SKM-1 (cell line): ENCODE results near the gene VRK1.

Experiments used
- DNase-seq: peaks from one replicate; lab custom pipeline; 2025; ENCODE audit not compliant: unreplicated experiment; lab: John Stamatoyannopoulos, UW

Gene VRK1

GRCh38 chr14:96821501-96821900 lies 24.3 kb downstream of the VRK1 start:
- no peak for DNase-seq

- DNase-seq = no peak
Measured at GRCh38 chr14:96823652-96824051, 26.5 kb downstream of the VRK1 start.

- no peak for DNase-seq
Measured at GRCh38 chr14:96824283-96824682, 27.1 kb downstream of the VRK1 start.

- no peak for DNase-seq
Measured at GRCh38 chr14:96826818-96827217, 29.6 kb downstream of the VRK1 start.

GRCh38 chr14:96827290-96827689 lies 30.1 kb downstream of the VRK1 start:
- DNase-seq = no peak

- no peak for DNase-seq
Measured at GRCh38 chr14:96829791-96830190, 32.6 kb downstream of the VRK1 start.

- no peak for DNase-seq
Measured at GRCh38 chr14:96830946-96831345, 33.8 kb downstream of the VRK1 start.

GRCh38 chr14:96832351-96832750 lies 35.2 kb downstream of the VRK1 start:
- no peak for DNase-seq

- no peak for DNase-seq
Measured at GRCh38 chr14:96838449-96838848, 41.3 kb downstream of the VRK1 start.

GRCh38 chr14:96839251-96839650 lies 42.1 kb downstream of the VRK1 start:
- no peak for DNase-seq

GRCh38 chr14:96843137-96843536 lies 46.0 kb downstream of the VRK1 start:
- no peak for DNase-seq

- DNase-seq = no peak
Measured at GRCh38 chr14:96844857-96845570, 47.8 kb downstream of the VRK1 start.

- no peak for DNase-seq
Measured at GRCh38 chr14:96847451-96847850, 50.3 kb downstream of the VRK1 start.

GRCh38 chr14:96848011-96848410 lies 50.8 kb downstream of the VRK1 start:
- DNase-seq = no peak

GRCh38 chr14:96849733-96850132 lies 52.6 kb downstream of the VRK1 start:
- DNase-seq = no peak

- no peak for DNase-seq
Measured at GRCh38 chr14:96851694-96852381, 54.7 kb downstream of the VRK1 start.

- peak; percentile 0 for DNase-seq
Measured at GRCh38 chr14:96852823-96853422, 55.7 kb downstream of the VRK1 start.

- DNase-seq = no peak
Measured at GRCh38 chr14:96858643-96859042, 61.5 kb downstream of the VRK1 start.

- DNase-seq = no peak
Measured at GRCh38 chr14:96861568-96862310, 64.6 kb downstream of the VRK1 start.

GRCh38 chr14:96863327-96863985 lies 66.3 kb downstream of the VRK1 start:
- DNase-seq = no peak

- no peak for DNase-seq
Measured at GRCh38 chr14:96863986-96864330, 66.8 kb downstream of the VRK1 start.
